HG03354 (cell line): Measurements from ENCODE around the gene ZBTB6.

Experiments
- ATAC-seq: cut with Tn5 transposase; IDR thresholded peaks from one replicate; pipeline ENCODE4 v1.9.1; 2021; ENCODE audit warnings: mild to moderate bottlenecking; ENCODE audit not compliant: unreplicated experiment, poor library complexity, severe bottlenecking

ZBTB6 gene, protein sequence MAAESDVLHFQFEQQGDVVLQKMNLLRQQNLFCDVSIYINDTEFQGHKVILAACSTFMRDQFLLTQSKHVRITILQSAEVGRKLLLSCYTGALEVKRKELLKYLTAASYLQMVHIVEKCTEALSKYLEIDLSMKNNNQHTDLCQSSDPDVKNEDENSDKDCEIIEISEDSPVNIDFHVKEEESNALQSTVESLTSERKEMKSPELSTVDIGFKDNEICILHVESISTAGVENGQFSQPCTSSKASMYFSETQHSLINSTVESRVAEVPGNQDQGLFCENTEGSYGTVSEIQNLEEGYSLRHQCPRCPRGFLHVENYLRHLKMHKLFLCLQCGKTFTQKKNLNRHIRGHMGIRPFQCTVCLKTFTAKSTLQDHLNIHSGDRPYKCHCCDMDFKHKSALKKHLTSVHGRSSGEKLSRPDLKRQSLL

DNA sequence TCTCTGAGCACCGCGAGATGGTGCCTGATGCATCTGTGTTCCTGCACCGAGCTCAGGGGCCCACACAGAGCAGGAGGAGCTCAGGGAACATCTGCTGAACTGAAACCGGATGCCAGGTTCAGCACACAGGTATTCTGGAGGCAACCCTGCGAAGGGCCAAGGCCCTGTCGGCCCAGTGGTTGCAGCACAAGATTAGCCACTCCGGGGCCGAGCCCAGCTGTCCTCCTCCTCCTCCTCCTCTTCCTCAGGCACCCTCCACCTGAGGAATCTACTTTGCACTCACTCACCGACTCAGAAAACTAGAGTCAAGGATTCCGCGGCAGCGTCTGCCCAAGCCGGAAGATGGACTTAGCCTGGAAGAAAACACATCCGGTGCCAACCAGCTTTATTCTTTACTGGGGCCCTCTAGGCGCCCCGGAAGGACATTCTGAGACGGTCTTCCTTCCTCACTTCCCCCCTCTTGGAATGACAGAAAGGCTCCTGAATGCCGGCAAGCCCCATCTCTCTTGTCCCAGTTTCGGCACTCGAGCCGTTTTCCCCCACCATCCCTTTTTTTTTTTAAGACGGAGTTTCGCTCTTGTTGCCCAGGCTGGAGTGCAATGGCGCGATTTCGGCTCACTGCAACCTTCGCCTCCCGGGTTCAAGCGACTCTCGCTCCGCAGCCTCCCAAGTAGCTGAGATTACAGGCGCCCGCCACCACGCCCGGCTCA, at the start of gene ZBTB6:
Gene ZBTB6, minus strand, starts transcription at position 360 of the 710 bp plus-strand sequence. CDS start 1,251 bp downstream, outside the sequence.
- ATAC-seq = peak; percentile 99

DNA sequence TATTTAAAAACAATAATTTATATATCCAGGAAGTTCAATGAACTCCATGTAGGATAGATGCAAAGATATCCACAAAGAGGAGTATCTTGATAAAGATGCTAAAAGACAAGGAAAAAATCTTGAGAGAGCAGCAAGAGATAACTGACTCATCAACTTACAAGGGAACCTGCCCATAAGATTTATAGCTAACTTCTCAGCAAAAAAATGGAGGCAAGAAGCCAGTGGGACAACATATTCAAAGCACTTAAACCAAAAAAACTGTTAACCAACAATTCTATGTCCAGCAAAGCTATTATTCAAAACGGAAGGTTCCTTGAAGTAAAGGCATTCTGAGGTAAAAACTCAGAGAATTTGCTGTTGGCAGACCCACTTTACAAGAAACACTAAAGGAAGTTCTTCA, 48.0 kb upstream of the ZBTB6 start:
- no peak for ATAC-seq

DNA sequence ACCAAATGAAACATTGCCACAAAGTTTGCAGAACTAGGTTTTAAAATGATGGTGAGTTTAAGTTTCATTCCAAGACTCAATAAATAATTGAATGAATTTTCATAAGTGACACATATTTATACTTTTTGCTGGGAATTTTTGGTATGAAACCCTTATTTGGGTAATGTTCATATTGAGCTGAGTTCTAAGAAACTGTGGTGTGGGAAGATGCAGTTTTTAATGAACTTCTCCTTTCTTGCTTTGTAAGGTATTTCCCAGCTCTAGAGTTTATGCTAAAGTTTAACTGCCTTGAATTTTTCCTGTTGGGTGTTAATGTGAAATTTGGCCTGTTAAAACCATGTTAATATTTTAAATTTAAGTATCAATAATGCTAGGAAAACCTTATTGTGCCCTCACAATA, 42.8 kb upstream of the ZBTB6 start:
- no peak for ATAC-seq

DNA sequence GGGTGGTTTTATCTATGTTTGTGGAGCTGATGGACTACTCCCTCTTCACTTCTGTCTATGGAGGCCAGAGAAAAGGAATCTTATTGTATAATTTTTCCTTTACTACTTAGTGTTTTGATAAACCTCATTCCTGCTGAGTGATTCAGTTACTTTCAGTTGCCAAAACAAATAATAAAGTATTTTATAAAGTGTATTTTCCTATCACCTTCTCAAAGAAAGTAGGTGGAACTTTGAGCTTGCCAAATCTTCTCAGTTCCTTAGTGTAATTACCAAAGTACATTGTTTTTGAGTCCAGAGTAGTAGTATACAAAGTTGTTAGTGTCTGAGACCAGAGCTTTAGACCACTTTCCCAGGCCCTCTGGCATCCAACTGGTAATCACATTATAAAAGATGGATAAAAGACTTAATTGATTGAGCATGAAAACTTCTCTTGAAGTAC, 41.1 kb upstream of the ZBTB6 start:
- ATAC-seq = no peak

DNA sequence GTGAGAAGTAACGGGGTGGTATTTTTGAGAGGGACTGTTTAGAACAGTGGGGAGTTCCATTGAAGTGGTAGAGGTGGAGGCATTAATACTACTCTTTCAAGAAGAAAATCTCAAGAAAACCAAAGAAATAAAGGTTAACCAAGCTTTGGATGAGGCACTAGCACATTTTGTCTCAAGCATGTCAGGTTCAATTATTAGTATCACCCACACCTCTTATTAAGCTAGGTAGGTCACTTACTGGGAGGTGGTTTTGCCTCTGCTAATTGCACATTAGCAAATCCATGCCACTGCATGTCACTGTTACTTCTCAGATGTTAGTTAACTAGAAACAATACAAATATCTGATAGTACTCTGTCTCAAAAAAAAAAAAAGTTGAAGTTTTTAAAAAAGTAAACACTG, 37.9 kb upstream of the ZBTB6 start:
- ATAC-seq = no peak

DNA sequence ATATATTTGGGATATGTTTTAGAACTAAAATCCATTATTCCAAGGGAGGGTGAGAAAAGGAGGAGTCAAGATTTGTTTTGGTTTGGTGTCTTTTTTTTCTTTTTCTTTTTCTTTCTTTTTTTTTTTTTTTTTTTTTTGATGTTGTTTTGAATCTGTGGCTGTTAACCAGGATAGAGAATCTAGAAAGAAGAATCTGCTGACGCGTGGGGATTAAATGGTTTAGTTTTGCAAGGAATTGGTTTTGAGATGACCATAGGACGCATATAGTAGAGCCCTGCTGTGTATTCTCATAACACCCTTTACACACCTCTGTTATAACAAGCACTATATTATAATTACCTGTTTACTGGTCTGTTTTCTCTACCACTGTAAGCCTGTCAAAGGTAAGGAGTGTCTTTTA, 37.1 kb upstream of the ZBTB6 start:
- ATAC-seq = no peak

DNA sequence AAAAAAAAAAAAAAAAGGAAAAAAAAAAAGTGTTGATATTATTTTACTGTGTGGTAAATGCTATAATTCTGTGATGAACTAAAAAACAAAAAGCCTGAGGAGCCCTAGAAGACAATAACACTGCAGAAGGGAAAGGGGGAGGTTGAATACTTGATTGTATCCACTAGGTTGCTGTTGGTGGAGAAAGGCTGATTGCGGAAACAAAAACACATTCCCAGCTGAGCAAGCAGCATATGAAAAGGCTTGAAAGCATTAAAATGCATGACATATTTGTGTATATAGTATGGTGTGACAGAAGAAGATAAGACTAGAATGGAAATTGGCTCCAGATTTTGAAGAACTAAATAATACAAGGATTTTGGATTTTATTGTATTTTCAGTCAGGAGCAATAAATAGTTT, 36.6 kb upstream of the ZBTB6 start:
- no peak for ATAC-seq

DNA sequence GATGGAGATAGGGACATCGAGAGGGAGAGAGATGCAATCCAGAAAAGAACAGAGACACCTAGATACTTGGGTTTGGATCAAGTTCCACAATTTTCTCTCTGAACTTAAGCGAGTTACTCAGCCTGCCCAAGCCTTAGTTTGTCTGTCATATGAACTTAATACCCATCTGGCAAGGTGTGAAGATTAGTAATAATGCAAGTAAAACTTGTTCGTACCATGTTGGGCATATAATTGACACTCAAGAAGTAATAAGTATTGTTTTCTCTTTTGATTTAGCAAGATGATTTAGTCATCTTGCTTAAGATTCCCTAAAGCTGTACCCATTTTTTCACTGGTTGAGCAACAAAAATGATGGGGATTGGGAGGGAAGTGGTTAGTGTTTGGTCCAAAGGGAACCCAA, 35.2 kb upstream of the ZBTB6 start:
- ATAC-seq = no peak

DNA sequence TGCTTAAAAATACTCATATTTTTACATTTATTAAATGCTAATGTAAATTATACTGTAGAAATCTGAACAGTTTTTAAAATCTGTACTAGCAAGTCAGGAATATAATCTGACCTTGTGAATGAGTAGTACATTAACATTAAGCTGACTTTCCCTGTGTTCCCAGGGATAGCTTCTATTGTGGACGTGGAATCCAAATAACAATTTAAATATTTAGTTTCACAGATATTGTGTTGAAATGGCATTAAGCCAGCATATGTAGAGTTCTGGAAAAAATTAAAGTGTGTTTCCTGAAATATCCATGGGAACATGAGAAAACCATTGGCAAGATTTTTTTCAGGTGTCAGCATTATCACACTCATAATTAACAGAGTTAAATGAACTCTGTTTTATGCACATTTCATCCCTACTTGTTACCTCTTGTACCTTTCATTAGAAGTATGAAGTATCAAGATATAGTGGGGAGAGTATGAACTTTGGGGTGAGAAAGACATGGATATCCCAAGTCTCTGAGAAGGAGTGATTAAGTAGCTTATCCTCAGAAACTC, 33.4 kb upstream of the ZBTB6 start:
- no peak for ATAC-seq

DNA sequence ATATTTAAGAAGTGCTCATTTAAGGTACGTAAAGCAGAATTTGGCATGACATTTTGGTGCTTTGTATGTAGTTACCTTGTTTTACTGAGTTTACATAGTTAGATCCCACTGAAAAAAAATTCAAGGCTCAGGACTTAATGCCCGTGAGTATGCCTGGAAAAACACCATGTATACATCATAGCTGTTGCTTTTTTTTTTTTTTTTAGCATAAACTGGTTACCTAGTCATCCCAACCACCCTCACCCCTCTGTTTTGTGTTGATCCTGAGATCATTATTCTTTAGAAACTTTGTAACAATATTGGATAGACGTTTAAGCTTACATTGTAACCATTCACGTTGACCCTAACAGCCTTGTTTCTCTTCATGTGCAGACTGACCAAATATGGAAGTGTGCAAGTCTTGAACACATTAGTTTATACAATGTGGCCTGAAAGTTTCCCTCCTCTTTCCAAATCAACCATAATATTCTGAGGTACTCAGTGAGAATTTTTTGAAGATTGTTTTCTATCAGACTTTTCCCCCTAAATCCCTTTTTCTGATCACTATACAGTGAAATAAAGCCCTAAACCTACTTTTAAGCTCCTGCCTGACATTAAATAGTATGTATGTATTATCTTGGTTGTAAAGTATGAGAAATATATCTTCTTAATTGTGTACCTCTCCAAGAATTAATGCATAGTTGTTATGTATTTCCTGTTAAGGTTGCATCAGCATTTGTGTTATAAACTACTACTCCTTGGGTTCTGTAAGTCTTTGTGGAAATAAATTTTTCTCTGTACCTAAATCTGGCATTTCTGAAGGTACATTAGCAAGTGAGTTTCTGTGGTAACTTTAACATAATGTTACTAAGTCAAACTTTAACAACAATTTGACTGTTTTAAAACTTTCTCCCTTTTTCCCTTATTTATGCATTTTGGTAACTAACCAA, 32.1 kb upstream of the ZBTB6 start:
- no peak for ATAC-seq

DNA sequence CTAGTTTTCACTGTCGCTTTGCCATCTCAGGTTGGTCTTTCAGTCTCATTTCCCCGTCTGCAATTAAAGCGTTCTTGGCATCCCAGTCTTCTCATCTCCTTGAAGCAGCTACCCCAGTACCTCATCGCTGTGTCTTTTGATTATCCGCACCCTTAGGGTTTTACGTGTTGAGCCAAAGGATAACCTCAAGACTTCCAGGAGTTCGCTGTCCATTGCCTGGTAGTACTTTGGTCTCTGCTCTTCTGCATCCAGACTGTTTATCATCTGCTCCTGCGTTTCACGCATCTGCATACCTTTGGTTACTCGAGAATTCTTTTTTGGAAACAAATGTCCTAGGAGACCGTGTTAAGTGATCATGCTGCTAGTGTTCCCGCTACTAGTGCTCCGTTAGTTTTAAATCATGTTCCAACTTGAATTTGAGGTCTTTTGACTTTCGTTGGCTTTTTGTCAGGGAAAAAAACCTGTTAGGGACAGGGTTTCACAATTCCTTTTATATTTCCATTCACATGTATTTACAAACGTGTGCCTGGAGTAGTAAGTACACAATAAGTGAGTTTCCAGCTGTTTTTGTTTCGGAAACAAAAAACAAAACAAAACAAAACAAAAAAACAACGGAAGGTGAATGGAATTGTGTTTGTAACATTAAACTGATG, 28.6 kb upstream of the ZBTB6 start:
- ATAC-seq = no peak

DNA sequence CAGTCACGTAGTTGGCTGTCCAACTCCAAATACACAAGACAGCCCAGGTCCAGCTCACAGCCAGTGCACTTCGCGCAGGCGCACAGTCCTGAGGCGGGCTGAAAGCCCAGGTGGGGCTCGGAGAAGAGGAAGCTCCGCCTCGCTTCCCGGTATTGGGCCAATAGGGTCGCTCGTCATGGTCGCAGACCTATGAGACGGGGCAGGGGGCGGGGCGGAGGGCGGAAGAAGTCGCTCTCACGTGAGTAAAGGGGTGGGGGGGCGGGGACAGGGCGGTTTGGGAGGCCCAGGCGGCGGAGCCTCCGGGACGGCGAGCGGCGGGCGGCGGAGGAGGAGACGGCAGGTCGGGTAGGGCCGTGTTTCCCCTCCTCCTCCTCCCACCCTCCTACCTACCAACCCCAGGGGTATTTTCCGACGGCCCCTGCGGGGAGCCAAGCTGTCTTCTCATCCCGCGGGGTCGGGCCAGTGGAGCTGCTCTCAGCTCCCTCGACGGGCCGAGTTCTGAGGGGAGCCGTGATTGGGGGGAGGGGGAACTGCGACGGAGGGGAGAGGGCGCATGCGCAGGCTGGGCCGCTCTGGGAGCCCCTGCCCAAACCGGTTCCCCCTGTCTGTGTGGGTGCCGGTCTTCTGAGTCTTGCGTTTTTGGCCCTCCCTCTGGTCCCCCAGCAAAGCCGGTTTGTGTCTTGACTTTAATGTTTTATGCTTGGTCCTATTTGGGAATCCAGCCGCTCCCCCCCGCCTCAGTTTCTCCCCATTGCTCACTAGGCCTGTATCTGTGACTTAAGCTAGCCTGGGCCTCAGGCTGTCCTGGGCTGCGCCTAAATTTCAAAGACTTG, 27.8 kb upstream of the ZBTB6 start, which contains the start of gene RABGAP1:
Gene RABGAP1, plus strand, starts transcription at position 272 of the 833 bp plus-strand sequence. CDS start 16,040 bp downstream, outside the sequence.
- peak; percentile 98 for ATAC-seq

DNA sequence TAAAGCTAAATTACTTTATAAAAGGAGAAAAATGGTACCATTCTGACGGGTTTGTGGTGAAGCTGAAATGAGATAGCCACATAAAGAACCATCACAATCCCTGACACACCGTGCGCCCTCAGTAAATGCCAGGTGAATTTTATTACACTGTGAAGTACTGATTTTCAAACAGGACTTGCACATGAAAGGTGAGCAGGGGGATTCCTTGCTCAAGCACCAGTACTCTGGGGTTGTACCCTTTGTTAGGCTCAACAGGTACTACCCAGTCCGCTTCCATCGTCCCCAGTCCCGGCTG, 27.3 kb upstream of the ZBTB6 start:
- no peak for ATAC-seq

DNA sequence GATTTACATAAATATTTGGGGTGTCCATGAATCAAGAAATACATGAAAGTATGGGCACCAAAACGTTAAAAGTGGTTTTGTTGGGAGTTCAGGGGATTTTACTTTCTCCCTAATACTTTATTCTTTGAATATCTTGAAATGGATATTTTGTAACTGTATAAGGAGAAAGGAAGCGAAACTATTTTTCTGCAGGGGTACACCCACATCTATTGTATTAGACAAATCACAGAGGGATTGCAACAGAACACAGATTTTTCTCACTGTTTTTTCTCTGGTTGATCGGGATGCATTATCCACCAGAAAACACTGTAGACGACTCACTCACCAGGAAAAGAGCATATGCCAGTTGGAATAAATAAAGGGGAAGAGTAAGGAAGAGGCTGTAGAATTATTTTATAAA, 26.5 kb upstream of the ZBTB6 start:
- ATAC-seq = no peak

DNA sequence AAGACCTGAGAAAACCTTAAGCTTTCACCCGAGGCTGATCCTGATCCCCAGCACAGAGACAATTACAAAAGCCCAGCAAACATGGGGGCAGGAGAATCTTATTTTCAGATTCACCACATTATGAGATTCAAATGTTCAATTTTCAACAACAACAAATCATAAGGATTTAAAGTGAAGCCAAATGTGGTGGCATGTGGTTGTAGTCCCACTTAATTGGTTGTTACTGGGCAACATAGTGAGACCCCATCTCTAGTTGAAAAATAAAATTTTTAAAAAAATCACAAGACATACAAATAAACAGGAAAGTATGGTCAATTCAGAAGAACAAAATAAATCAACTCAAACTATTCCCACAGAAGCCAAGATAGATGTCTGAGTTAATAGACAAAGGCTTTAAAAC, 23.8 kb upstream of the ZBTB6 start:
- no peak for ATAC-seq

DNA sequence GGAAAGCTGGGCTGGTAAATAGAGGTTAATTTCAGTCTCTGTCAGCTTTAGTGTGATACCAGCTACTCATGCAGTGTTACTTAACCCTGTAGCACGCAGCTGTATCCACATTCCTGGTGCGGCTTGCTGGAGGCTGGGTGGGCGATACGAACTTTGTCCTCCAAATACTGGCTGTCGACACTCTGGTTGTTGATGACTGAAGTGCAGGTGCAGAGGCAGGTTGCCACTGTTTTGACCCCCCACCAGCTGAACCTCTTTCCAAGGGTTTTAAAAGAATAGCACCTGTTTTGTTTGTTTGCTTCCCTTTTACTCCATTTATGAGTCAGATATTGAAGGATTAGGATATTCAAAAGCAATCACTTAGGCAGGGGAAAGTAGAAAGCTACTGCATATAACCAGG, 23.3 kb upstream of the ZBTB6 start:
- no peak for ATAC-seq

DNA sequence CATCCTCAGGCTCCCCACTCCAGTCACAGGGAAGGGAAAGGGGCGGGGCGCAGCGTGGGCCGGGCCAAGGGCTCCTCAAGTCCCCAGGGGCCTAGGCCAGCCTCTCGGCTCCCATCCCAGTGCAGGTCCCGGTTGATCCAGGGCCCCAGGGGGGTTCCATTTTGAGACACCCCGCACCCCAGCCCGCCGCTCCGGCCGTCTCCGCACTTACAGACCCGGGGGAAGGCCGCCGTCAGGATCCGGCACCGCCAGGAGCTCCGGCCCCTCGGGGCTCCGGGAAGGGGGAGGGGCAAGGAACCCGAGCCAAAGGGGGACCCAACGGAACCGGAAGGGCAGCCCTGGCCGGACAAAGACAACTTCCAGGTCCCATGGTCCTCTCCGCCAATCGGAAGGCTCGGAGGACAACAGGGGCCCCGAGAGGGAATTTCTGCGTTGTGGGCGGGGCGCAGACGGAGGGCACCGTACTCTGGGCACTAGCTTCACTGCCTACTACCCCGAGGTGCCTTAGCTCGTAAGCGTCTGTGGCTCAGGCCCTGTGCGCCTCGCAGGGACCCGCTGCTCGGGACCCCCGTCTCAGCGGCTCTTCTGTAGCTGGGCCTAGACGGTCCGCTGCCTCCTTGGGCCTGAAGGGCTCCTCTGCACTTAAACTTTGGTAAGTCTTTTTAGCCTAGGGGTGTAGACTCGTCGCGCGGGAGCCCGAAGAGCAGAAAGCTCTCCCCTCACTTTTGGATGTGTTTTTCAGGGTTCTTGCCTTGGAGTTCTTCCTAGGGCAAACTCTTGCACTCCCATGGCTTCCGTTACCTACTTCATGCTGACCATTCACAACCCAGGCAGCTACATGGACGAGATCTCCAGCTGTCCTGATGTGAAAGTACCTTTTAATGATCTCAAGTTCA, 18.4 kb upstream of the ZBTB6 start, which contains the start of gene ZBTB26:
Gene ZBTB26, minus strand, starts transcription at position 287 of the 896 bp plus-strand sequence. CDS start 11,578 bp downstream, outside the sequence.
- peak; percentile 98 for ATAC-seq
